GM12878 (cell line): ENCODE measurements around the gene FMNL3.

Experiments used
- CHD2 ChIP-seq: IDR thresholded peaks from 2 replicates; pipeline ENCODE4 v1.6.1; 2011; ENCODE audit warnings: low read depth, low read length, improper control_type of control experiment, borderline replicate concordance
- CTCF ChIP-seq, 3 experiments: IDR thresholded peaks in 2 of 3; conservative IDR thresholded peaks in 1 of 3; 2 replicates each; pipeline ENCODE4 v1.5.1; 2011; ENCODE audit warnings: low read depth in 3 of 3, low read length in 3 of 3, mild to moderate bottlenecking in 3 of 3, control low read depth in 2 of 3, moderate library complexity in 2 of 3, inconsistent platforms in 1 of 3, mixed read lengths in 1 of 3; ENCODE audit not compliant: control insufficient read depth in 2 of 3, insufficient read depth in 1 of 3; ENCODE audit errors: extremely low read depth in 1 of 3
- EP300 ChIP-seq, 2 experiments: fragments of 150-350 bp in 1 of 2; IDR thresholded peaks; 2 replicates each; pipeline ENCODE4 v1.6.1; 2011 to 2012; ENCODE audit warnings: low read depth in 2 of 2, low read length in 2 of 2, borderline replicate concordance in 1 of 2, improper control_type of control experiment in 1 of 2, inconsistent platforms in 1 of 2; ENCODE audit not compliant: control insufficient read depth in 1 of 2
- ESRRA ChIP-seq: IDR thresholded peaks from 2 replicates; pipeline ENCODE4 v1.6.1; 2012; ENCODE audit warnings: mild to moderate bottlenecking, low read length, improper control_type of control experiment
- EZH2 ChIP-seq: IDR thresholded peaks from 2 replicates; pipeline ENCODE4 v1.6.1; 2012; ENCODE audit warnings: low read depth, mild to moderate bottlenecking, control low read depth, inconsistent platforms, low read length, borderline replicate concordance; ENCODE audit not compliant: control insufficient read depth
- GABPA ChIP-seq: IDR thresholded peaks from 2 replicates; pipeline ENCODE4 v1.6.1; 2014; ENCODE audit warnings: antibody characterized with exemption, low read depth, mild to moderate bottlenecking, inconsistent platforms
- KAT2A ChIP-seq: conservative IDR thresholded peaks from 2 replicates; pipeline ENCODE4 v1.6.1; 2011; ENCODE audit warnings: low read depth, low read length; ENCODE audit not compliant: control insufficient read depth
- KDM1A ChIP-seq: fragments of 200-600 bp; sonication (generic); IDR thresholded peaks from 2 replicates; pipeline ENCODE4 v1.6.1; 2016; ENCODE audit warnings: borderline replicate concordance
- MYC ChIP-seq: IDR thresholded peaks from 2 replicates; pipeline ENCODE4 v1.6.1; 2011; ENCODE audit warnings: mild to moderate bottlenecking, low read length, moderate library complexity, inconsistent platforms; ENCODE audit not compliant: insufficient read depth, insufficient replicate concordance, insufficient read length, severe bottlenecking
- NR2C2 ChIP-seq: IDR thresholded peaks from 2 replicates; pipeline ENCODE4 v1.6.1; 2011; ENCODE audit warnings: borderline replicate concordance, low read depth; ENCODE audit not compliant: control insufficient read depth, insufficient read length
- POLR2AphosphoS5 ChIP-seq: IDR thresholded peaks from 2 replicates; pipeline ENCODE4 v1.6.1; 2011; ENCODE audit warnings: mild to moderate bottlenecking, low read length, inconsistent platforms
- RELA ChIP-seq: fragments of 450-650 bp; IDR thresholded peaks from 2 replicates; pipeline ENCODE4 v1.8.0; 2014; ENCODE audit warnings: borderline replicate concordance; ENCODE audit not compliant: partially characterized antibody
- RFX5 ChIP-seq: IDR thresholded peaks from 2 replicates; pipeline ENCODE4 v1.6.1; 2011; ENCODE audit warnings: low read depth, low read length, improper control_type of control experiment
- STAT1 ChIP-seq: fragments of 450-650 bp; conservative IDR thresholded peaks from 2 replicates; pipeline ENCODE4 v1.6.1; 2014; ENCODE audit warnings: antibody characterized with exemption, mild to moderate bottlenecking

- TF ChIP-seq RFX5 (no peak), CHD2 (no peak), CTCF (IDR thresholded peaks at IDR 0.05 in 2 of 3, conservative IDR thresholded peaks at IDR 0.05 in 1 of 3; ENCODE audit: control insufficient read depth in 2 of 3, extremely low read depth in 1 of 3, insufficient read depth in 1 of 3, low read depth in 3 of 3, low read length in 3 of 3) (no peak), EP300 (IDR thresholded peaks at IDR 0.05; ENCODE audit: borderline replicate concordance in 1 of 2, control insufficient read depth in 1 of 2, low read depth in 2 of 2, low read length in 2 of 2) (no peak), MYC (no peak), STAT1 (no peak), ESRRA (no peak), RELA (no peak), EZH2 (no peak), KDM1A (no peak), GABPA (no peak), NR2C2 (no peak), POLR2AphosphoS5 (no peak), KAT2A (no peak)
These were observed 52.5 kb downstream of the FMNL3 start for GRCh38 chr12:49654715-49655114.
